Mesendoderm (in vitro differentiated cells): ENCODE results near the gene DEDD.

Source experiments
- DNase-seq: peaks from one replicate; pipeline ENCODE4 v3.0.0; 2013
- H2AK5ac ChIP-seq: 2 replicates; pipeline ENCODE4 v1.6.1; 2013; ENCODE audit warnings: low read length, inconsistent platforms
- H2BK120ac ChIP-seq: 2 replicates; pipeline ENCODE4 v1.6.1; 2013; ENCODE audit warnings: low read depth, mild to moderate bottlenecking, low read length, moderate library complexity, mixed read lengths
- H2BK15ac ChIP-seq: replicated peaks from 2 replicates; pipeline ENCODE4 v1.6.1; 2013; ENCODE audit warnings: low read depth, mild to moderate bottlenecking, moderate library complexity
- H2BK5ac ChIP-seq: 2 replicates; pipeline ENCODE4 v1.6.1; 2013; ENCODE audit warnings: low read length, inconsistent platforms
- H3K18ac ChIP-seq: 2 replicates; pipeline ENCODE4 v1.6.1; 2013; ENCODE audit warnings: mild to moderate bottlenecking, low read length, mixed read lengths
- H3K23ac ChIP-seq: one replicate; pipeline ENCODE4 v1.6.1; 2013; ENCODE audit warnings: low read length
- H3K27ac ChIP-seq: 2 replicates; pipeline ENCODE4 v1.5.1; 2013; ENCODE audit warnings: low read depth, mild to moderate bottlenecking, inconsistent platforms, low read length, moderate library complexity
- H3K27me3 ChIP-seq: 2 replicates; pipeline ENCODE4 v1.6.1; 2013; ENCODE audit warnings: low read length, control low read depth, mild to moderate bottlenecking, inconsistent platforms; ENCODE audit not compliant: insufficient read depth, poor library complexity
- H3K36me3 ChIP-seq: 2 replicates; pipeline ENCODE4 v1.6.1; 2013; ENCODE audit warnings: low read length, inconsistent platforms; ENCODE audit not compliant: control insufficient read depth, insufficient read depth
- H3K4ac ChIP-seq: one replicate; pipeline ENCODE4 v1.6.1; 2013; ENCODE audit warnings: low read depth, mild to moderate bottlenecking, low read length, moderate library complexity
- H3K4me1 ChIP-seq: 2 replicates; pipeline ENCODE4 v1.6.1; 2013; ENCODE audit warnings: low read depth, low read length, inconsistent platforms; ENCODE audit not compliant: control insufficient read depth
- H3K4me2 ChIP-seq: 2 replicates; pipeline ENCODE4 v1.6.1; 2013; ENCODE audit warnings: low read length
- H3K4me3 ChIP-seq: 2 replicates; pipeline ENCODE4 v1.5.1; 2013; ENCODE audit warnings: mild to moderate bottlenecking, low read length
- H3K56ac ChIP-seq: one replicate; pipeline ENCODE4 v1.6.1; 2013; ENCODE audit warnings: low read length
- H3K79me1 ChIP-seq: 2 replicates; pipeline ENCODE4 v1.6.1; 2013; ENCODE audit warnings: low read length, inconsistent platforms
- H3K79me2 ChIP-seq: 2 replicates; pipeline ENCODE4 v1.6.1; 2013; ENCODE audit warnings: mild to moderate bottlenecking, low read length; ENCODE audit not compliant: control insufficient read depth, insufficient read depth
- H3K9ac ChIP-seq: 2 replicates; pipeline ENCODE4 v1.6.1; 2013; ENCODE audit warnings: low read length, inconsistent platforms
- H4K5ac ChIP-seq: one replicate; pipeline ENCODE4 v1.6.1; 2013; ENCODE audit warnings: low read length
- H4K8ac ChIP-seq: one replicate; pipeline ENCODE4 v1.6.1; 2013; ENCODE audit warnings: low read depth, mild to moderate bottlenecking, control low read depth, low read length, moderate library complexity
- WGBS: extraction: QIAGEN DNeasy Blood & Tissue Kit; methylation state at CpG from one replicate; pipeline ENCODE4 v1.1.7; 2013; ENCODE audit warnings: low lambda C conversion rate, missing lambda C conversion rate; ENCODE audit not compliant: insufficient coverage; ENCODE audit errors: extremely low coverage; 5-methylcytosine and 5-hydroxymethylcytosine counted together

The DEDD gene

DNA sequence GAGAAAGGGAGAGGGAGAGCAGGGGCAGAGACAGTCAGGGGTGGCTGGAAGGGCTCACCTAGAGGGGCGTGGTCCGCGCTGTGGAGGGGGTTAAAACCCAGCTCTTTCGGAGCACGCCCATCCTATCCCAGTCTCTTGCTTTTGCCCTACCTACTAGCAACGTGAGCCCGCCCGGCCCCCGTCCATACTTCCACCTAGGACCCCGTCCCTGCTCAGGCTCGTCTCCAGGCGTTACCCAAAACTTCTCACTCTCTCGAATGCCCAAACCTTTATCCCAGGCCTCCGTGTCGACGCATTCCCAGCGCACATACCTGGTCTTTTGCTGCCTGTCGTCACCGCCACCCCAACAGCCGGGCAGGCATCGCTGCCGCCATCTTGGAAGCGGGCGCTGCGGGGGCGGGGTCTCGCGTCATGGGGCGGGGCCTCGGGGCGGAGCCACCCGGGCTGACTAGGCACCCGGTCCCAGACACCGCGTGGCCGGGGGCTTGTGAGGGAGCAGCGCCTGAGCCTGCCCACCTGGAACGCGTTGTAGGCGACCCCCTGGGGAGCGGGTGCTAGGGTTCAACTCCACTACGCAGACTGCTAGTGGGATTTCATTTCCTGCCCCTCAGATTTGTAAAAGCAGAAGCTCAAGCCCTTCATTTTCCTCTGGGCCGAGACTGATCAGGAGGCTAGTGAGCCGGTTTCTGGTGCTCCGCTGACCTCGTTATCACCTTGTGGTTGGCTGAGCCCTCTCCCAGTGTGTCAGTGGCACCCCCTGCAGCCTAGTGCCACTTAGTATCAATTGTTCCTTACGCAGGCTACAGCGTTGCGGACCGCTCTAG, 44.9 kb upstream of the DEDD start, which contains the start of gene B4GALT3:
B4GALT3 (minus strand) TSS at position 396 of the 824 bp plus-strand sequence. CDS start 1,447 bp downstream, outside the sequence.
- H3K23ac ChIP-seq = peak within 1 kb of the TSS; percentile 37
- peak within 1 kb of the TSS; percentile 68 for H4K5ac ChIP-seq
- peak within 1 kb of the TSS; percentile 69 for H2BK5ac ChIP-seq
- no peak within 1 kb of the TSS for H2BK120ac ChIP-seq
- no peaks in the 10 kb centered on the region for H3K27me3 ChIP-seq
- H3K56ac ChIP-seq = peak within 1 kb of the TSS; percentile 100
- peak within 1 kb of the TSS; percentile 96 for H3K4me3 ChIP-seq
- no CpG with 5 or more reads among the region's 50 CpGs for WGBS
- peak within 1 kb of the TSS; percentile 81 for H3K4ac ChIP-seq
- peak; percentile 96 for DNase-seq
- H3K9ac ChIP-seq = peak within 1 kb of the TSS; percentile 98
- no peak within 1 kb of the TSS for H2BK15ac ChIP-seq
- H3K79me2 ChIP-seq = peaks cover 4% of the 10 kb centered on the region
- H3K36me3 ChIP-seq = peaks cover 4% of the 10 kb centered on the region
- H3K4me1 ChIP-seq = peaks cover 8% of the 10 kb centered on the region
- no peak within 1 kb of the TSS for H4K8ac ChIP-seq
- H3K4me2 ChIP-seq = peak within 1 kb of the TSS; percentile 87
- no peak within 1 kb of the TSS for H3K27ac ChIP-seq
- H3K18ac ChIP-seq = no peak within 1 kb of the TSS
- H3K79me1 ChIP-seq = peaks cover 6% of the 10 kb centered on the region
- no peak within 1 kb of the TSS for H2AK5ac ChIP-seq

DNA sequence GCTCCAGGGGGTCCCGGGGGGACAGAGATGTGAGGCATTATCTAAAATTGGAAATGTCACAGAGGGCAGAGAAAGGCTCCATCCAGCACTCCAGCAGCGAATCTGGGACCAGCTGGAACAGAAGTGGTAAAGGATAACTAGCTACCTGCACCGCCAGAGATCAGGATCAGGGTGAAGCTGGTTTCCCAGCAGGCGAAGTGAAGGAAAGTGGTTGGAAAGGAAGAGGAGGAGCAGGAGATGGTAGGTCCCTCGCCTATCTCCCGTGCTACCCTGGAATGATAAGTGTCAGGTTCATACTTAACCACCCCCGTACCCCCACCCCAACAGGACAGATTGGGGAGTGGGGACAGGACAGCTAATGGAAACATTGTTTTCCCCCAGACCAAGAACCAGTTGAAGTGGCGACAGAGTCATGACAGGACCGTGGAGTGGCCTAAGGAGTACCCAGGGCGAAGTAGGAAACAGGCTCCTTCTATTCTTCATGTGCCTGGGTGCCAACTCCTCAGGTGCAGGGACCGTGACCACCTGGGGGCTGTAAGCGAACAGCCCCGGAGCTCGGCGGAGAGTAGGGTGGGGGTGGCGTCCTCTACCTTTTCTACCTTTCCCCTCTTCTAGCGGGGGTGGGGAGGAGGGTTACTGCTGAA, 44.1 kb upstream of the DEDD start:
- H3K79me1 ChIP-seq = peaks cover 6% of the 10 kb centered on the region
- peak overlapping the region; percentile 37 for H3K23ac ChIP-seq
- H3K79me2 ChIP-seq = peaks cover 4% of the 10 kb centered on the region
- H3K36me3 ChIP-seq = peaks cover 8% of the 10 kb centered on the region
- no peak overlapping the region for H2BK15ac ChIP-seq
- H2BK5ac ChIP-seq = no peak overlapping the region
- no peak for DNase-seq
- peaks cover 8% of the 10 kb centered on the region for H3K4me1 ChIP-seq
- H3K56ac ChIP-seq = peak overlapping the region; percentile 100
- H3K9ac ChIP-seq = peak overlapping the region; percentile 98
- no peak overlapping the region for H4K5ac ChIP-seq
- no peak overlapping the region for H3K27ac ChIP-seq
- no peak overlapping the region for H3K18ac ChIP-seq
- H2AK5ac ChIP-seq = no peak overlapping the region
- H3K4ac ChIP-seq = no peak overlapping the region
- no peak overlapping the region for H4K8ac ChIP-seq
- no peak overlapping the region for H2BK120ac ChIP-seq
- H3K27me3 ChIP-seq = no peaks in the 10 kb centered on the region
- peak overlapping the region; percentile 57 for H3K4me2 ChIP-seq
- peak overlapping the region; percentile 96 for H3K4me3 ChIP-seq
- WGBS = no CpG with 5 or more reads among the region's 17 CpGs

DNA sequence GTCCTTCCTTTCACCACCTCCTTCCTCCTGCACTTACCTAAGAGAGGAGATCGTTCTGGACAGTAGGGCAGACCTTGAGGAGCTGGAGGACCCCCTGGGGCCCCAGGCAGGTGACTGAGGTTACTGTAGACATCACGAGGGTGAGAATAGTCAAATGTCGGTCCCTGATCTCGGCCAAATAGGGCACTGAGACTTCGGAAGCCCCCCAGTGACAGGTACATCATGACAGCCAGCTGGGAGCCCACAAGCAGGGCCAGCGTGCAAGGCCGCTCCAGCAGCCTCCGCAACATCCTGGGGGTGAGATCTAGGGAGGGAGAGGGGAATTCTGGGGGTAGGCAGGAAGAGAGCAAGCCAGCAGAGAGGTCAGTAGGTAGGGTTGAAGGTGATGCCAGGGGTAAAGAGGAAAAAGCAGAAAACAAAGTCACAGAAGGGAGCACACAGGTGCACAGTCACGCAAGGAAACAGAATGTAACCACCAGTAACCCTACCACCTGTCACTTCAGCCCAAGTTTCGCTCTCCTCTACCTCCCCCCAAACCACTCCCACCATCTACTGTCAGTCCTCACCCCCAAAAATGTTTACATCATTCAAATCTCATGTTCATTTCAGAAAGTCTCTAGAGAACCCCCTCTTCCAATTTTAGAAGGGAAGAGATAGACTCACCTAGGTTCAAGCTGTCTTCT, 43.4 kb upstream of the DEDD start:
- no peak overlapping the region for H2BK120ac ChIP-seq
- H3K4me3 ChIP-seq = no peak overlapping the region
- no peak overlapping the region for H3K4ac ChIP-seq
- H3K18ac ChIP-seq = no peak overlapping the region
- no CpG with 5 or more reads among the region's 10 CpGs for WGBS
- H4K5ac ChIP-seq = no peak overlapping the region
- H3K36me3 ChIP-seq = peaks cover 8% of the 10 kb centered on the region
- H3K27ac ChIP-seq = no peak overlapping the region
- H2BK15ac ChIP-seq = no peak overlapping the region
- H3K79me2 ChIP-seq = peaks cover 4% of the 10 kb centered on the region
- H2AK5ac ChIP-seq = no peak overlapping the region
- H3K79me1 ChIP-seq = peaks cover 6% of the 10 kb centered on the region
- peaks cover 8% of the 10 kb centered on the region for H3K4me1 ChIP-seq
- no peak overlapping the region for H3K4me2 ChIP-seq
- H3K23ac ChIP-seq = no peak overlapping the region
- no peaks in the 10 kb centered on the region for H3K27me3 ChIP-seq
- DNase-seq = no peak
- no peak overlapping the region for H3K9ac ChIP-seq
- no peak overlapping the region for H2BK5ac ChIP-seq
- H4K8ac ChIP-seq = no peak overlapping the region
- no peak overlapping the region for H3K56ac ChIP-seq

DNA sequence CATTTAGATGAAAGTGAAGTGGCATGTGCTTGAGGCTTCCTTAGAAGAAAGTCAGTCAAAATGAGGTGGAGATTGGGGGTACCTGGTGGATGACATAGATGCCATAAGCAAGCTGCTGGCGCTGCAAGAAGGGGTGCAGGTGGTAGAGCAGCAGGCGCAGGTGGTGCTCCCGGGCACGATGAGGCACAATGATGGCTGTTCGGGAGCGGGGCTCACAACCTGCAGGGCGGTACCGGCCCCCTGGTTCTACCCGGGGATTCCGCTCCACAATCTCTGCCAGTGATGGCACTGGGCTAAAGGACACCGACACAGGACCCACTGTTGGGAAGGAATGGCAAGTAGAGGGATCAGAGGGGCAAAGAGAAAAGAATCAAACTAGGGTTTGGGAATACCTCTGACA, 42.4 kb upstream of the DEDD start:
- Histone ChIP-seq H3K79me2 (peaks cover 4% of the 10 kb centered on the region), H3K4me2 (no peak overlapping the region), H3K27me3 (no peaks in the 10 kb centered on the region), H3K27ac (no peak overlapping the region), H3K23ac (no peak overlapping the region), H3K4me1 (peaks cover 8% of the 10 kb centered on the region), H3K4me3 (no peak overlapping the region), H2BK15ac (no peak overlapping the region), H2AK5ac (no peak overlapping the region), H3K36me3 (peaks cover 10% of the 10 kb centered on the region), H3K4ac (no peak overlapping the region), H2BK120ac (no peak overlapping the region), H4K5ac (no peak overlapping the region), H3K18ac (no peak overlapping the region), H4K8ac (no peak overlapping the region), H3K56ac (no peak overlapping the region), H3K79me1 (peaks cover 6% of the 10 kb centered on the region), H2BK5ac (no peak overlapping the region), H3K9ac (no peak overlapping the region)
- DNase-seq = no peak
- no CpG with 5 or more reads among the region's 11 CpGs for WGBS

DNA sequence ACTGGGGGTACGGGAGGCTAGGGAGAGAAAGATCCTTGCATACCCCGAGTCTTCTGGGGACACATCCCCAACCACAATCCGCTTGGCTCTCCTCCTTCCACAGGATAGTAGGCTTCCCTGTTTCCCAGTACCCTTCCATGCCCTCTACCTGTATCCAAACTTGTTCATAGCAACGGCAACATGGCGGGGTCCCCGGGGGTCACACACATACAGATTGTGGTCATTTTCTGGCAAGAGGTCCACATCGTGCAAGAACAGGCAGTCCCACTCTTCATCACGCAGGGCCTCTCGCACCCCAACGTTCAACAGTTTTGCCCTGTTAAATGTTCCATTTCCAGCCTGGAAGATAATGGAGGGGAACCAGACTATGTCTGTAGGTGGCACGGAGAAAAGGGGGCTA, 41.2 kb upstream of the DEDD start:
- H4K8ac ChIP-seq = no peak overlapping the region
- H3K23ac ChIP-seq = no peak overlapping the region
- no peak overlapping the region for H3K27ac ChIP-seq
- peaks cover 8% of the 10 kb centered on the region for H3K4me1 ChIP-seq
- no peak overlapping the region for H4K5ac ChIP-seq
- no peak overlapping the region for H3K9ac ChIP-seq
- H2BK15ac ChIP-seq = no peak overlapping the region
- no peak overlapping the region for H3K4me3 ChIP-seq
- H2BK5ac ChIP-seq = no peak overlapping the region
- H2BK120ac ChIP-seq = no peak overlapping the region
- no peak for DNase-seq
- H3K56ac ChIP-seq = no peak overlapping the region
- peaks cover 10% of the 10 kb centered on the region for H3K36me3 ChIP-seq
- no peak overlapping the region for H3K4ac ChIP-seq
- WGBS = no CpG with 5 or more reads among the region's 11 CpGs
- H2AK5ac ChIP-seq = no peak overlapping the region
- H3K18ac ChIP-seq = no peak overlapping the region
- peaks cover 4% of the 10 kb centered on the region for H3K79me2 ChIP-seq
- H3K27me3 ChIP-seq = no peaks in the 10 kb centered on the region
- H3K4me2 ChIP-seq = no peak overlapping the region
- H3K79me1 ChIP-seq = peaks cover 6% of the 10 kb centered on the region
